Pancreas (tissue), 10 donors: Measurements from ENCODE around the gene PAK6. TPM values are rescaled to one million over a fixed set of nuclear protein-coding genes. Genes with fewer than 3 reads are reported as not detected.

Source experiments
- ATAC-seq, 4 donors: fragments of 200-7000 bp; cut with Tn5 transposase; one replicate each; pipeline versions ENCODE4 v1.8.0 to v1.9.1; 2020; ENCODE audit warnings: mild to moderate bottlenecking in 4 of 4, moderate library complexity in 4 of 4
- DNase-seq, 6 donors: peaks; one replicate each; pipeline ENCODE4 v3.0.0-alpha.2; 2020
- FAIRE-seq: peaks from 2 replicates; lab custom pipeline; 2012; peaks lifted over from hg19 to GRCh38; lab: Jason Lieb, UNC
- H3K27ac ChIP-seq, 4 donors: fragments of 200-600 bp; sonication (generic); 1 replicate in 3 of 4; 2 replicates in 1 of 4; pipeline versions ENCODE4 v1.5.0 to v1.8.0; 2020
- H3K27me3 ChIP-seq, 4 donors: fragments of 200-600 bp; one replicate each; pipeline ENCODE4 v1.8.0; 2021
- H3K36me3 ChIP-seq, 3 donors: fragments of 200-600 bp; sonication (generic) in 1 of 3; one replicate each; pipeline versions ENCODE4 v1.5.0 to v1.8.0; 2020 to 2021
- H3K4me1 ChIP-seq, 3 donors: fragments of 200-600 bp; one replicate each; pipeline ENCODE4 v1.8.0; 2021
- H3K4me3 ChIP-seq, 4 donors: fragments of 200-600 bp; sonication (generic) in 2 of 4; one replicate each; pipeline versions ENCODE4 v1.5.0 to v1.8.0; 2020 to 2021
- H3K9me3 ChIP-seq, 4 donors: fragments of 200-600 bp; one replicate each; pipeline ENCODE4 v1.8.0; 2021
- WGBS, 2 donors: extraction: QIAGEN DNeasy Blood & Tissue Kit; methylation state at CpG; one replicate each; pipeline ENCODE4 v1.1.7; 2013; 5-methylcytosine and 5-hydroxymethylcytosine counted together
- intact Hi-C, 3 donors: fragments of 100-400 bp; cut with DNase I; formaldehyde crosslinking; loops; one replicate each; pipeline versions ENCODE4 v1.11.1 to v1.14.2; 2022
- polyA plus RNA-seq, 2 donors: library from polyadenylated mRNA; stranded (reverse); fragments of 200-250 nt; gene quantifications; one replicate each; pipeline ENCODE4 v1.2.3, GENCODE V29; 2013
- total RNA-seq, 6 donors: library from RNA; stranded (reverse); fragmentation: NEBNext Ultra II Directional in 4 of 6; extraction: Animal tissue kit (Norgen Biotek cat#: 25700) in 4 of 6; gene quantifications; one replicate each; pipeline versions ENCODE4 v1.2.1 to v1.2.4, GENCODE V29; 2021 to 2023
- TF ChIP-seq, protein P1 (sequence below), 4 donors: fragments of 200-600 bp; sonication (generic) in 3 of 4; IDR thresholded peaks; one replicate each; pipeline versions ENCODE4 v1.5.0 to v1.8.0; 2021; ENCODE audit warnings: antibody characterized with exemption in 4 of 4
- donor health status: healthy with polysubstance abuse.
- donor health status: DM: no; HTN: no; CAD: no; lungs with moderate emphysema.
- donor health status: DM: no; HTN: no; CAD: no.
- donor health status: control.
- donor health status: control.
- donor health status: Bipolar disorder and iron deficiency.
- donor health status: DM: yes; HTN: yes; CAD: no.
- donor health status: DM: no; HTN: no; CAD: no.
- donor health status: DM: no; HTN: no; CAD: no.
- donor health status: DM: yes; HTN: yes; CAD: no.

The PAK6 gene
- total and polyA plus RNA-seq, 8 donors = 3.2 to 6.4 (median 4.6) TPM

DNA sequence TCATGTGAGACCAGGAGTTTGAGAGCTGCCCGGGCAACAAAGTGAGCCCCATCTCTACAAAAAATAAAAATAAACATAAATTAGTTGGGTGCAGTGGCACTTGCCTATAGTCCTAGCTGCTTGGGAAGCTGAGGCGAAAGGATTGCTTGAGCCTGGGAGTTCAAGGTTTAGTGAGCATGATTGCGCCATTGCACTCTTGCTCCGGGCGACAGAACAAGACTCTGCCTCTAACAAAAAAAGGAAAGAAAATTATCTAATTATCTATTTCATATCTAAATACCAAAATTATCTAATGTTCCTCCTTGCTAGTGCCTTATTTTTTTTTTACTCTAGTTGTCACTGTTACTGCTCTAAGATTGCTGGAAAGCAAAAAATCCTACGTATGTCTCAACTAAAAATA is 16.7 kb upstream of the PAK6 start:
- no peak for FAIRE-seq
- 91 to 93% methylated on average over 6 of the region's 6 CpGs for WGBS, 2 donors
- ATAC-seq = no peak

DNA sequence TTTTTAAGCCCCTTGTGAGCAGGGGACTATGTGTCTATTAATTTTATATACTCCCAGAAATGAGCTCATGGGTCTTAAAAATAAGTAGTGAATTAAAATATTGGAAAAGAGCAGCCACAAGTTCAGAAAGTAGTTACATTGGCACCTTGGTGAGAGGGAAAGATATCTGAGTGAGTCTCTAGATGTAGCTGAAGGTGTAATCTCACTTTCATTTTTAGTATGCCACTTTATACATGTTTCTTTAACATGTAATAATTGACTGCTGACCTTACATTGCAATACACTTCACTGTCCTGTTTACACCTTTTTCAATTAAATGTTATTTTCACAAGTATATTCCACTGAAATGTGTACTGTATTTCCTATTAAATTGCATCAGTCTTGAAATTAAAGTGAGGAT is 12.1 kb upstream of the PAK6 start:
- TF ChIP-seq, protein P1, sequence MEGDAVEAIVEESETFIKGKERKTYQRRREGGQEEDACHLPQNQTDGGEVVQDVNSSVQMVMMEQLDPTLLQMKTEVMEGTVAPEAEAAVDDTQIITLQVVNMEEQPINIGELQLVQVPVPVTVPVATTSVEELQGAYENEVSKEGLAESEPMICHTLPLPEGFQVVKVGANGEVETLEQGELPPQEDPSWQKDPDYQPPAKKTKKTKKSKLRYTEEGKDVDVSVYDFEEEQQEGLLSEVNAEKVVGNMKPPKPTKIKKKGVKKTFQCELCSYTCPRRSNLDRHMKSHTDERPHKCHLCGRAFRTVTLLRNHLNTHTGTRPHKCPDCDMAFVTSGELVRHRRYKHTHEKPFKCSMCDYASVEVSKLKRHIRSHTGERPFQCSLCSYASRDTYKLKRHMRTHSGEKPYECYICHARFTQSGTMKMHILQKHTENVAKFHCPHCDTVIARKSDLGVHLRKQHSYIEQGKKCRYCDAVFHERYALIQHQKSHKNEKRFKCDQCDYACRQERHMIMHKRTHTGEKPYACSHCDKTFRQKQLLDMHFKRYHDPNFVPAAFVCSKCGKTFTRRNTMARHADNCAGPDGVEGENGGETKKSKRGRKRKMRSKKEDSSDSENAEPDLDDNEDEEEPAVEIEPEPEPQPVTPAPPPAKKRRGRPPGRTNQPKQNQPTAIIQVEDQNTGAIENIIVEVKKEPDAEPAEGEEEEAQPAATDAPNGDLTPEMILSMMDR (IDR thresholded peaks at IDR 0.05) = no peak
- Histone ChIP-seq H3K27ac (no peak overlapping the region), H3K4me1 (no peaks in the 10 kb centered on the region), H3K9me3 (no peaks in the 10 kb centered on the region), H3K4me3 (no peak overlapping the region), H3K36me3 (no peaks in the 10 kb centered on the region), H3K27me3 (no peaks in the 10 kb centered on the region)
- DNase-seq (no peak), ATAC-seq (no peak), FAIRE-seq (no peak)
- intact Hi-C loops = no loop called here

More for the DNA sequence above, 16.7 kb upstream of the PAK6 start:
- intact Hi-C loops = loop anchor here in 1 of 3 donors (5.0 kb wide), 1 partner anchor 50 kb away; no protein-coding TSS in a partner anchor
- Histone ChIP-seq H3K27me3 (no peaks in the 10 kb centered on the region), H3K4me3 (no peak overlapping the region), H3K9me3 (no peaks in the 10 kb centered on the region), H3K27ac (no peak overlapping the region), H3K36me3 (no peaks in the 10 kb centered on the region), H3K4me1 (no peaks in the 10 kb centered on the region)
- TF ChIP-seq, protein P1 (IDR thresholded peaks at IDR 0.05) = no peak
- DNase-seq = no peak

DNA sequence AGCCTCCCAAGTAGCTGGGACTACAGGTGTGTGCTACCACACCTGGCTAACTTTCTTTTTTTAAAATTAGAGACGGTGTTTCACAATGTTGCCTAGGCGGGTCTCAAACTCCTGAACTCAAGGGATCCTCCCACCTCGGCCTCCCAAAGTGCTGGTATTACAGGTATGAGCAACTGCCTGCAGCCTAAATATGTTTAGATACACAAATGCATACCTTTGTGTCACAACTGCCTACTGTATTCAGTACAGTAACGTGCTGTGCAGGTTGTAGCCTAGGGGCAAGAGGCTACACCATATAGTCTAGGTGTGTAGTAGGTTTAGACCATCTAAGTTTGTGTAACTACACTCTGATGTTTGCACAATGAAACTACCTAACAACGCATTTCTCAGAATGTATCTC is 9.5 kb upstream of the PAK6 start:
- H3K27ac ChIP-seq = no peak overlapping the region
- H3K36me3 ChIP-seq = no peaks in the 10 kb centered on the region
- no peaks in the 10 kb centered on the region for H3K4me1 ChIP-seq
- H3K27me3 ChIP-seq = no peaks in the 10 kb centered on the region
- DNase-seq (no peak), ATAC-seq (no peak), FAIRE-seq (no peak)
- H3K9me3 ChIP-seq = no peaks in the 10 kb centered on the region
- 92 to 94% methylated on average over 5 of the region's 5 CpGs for WGBS, 2 donors
- TF ChIP-seq, protein P1 (IDR thresholded peaks at IDR 0.05) = no peak
- no peak overlapping the region for H3K4me3 ChIP-seq
- intact Hi-C loops = no loop called here

DNA sequence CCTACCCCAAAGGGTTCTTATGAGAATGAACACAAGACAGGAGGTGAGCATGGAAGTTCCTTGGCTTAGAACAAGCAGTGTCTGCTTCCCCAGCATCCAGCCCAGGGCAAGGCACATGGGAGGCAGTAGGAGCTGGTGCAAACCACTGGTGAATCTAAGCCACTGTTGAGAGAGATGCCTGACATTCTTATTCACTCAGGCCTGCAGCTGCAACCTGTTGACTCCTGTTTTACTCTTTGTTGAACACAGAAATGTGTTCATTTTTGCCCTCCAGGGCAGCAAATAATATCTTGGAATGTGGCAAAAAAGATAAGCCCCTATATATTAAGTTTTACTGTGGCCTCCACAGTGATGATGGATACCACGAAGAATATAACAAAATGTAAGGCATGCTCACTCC is 8.9 kb upstream of the PAK6 start:
- ATAC-seq = no peak
- Histone ChIP-seq H3K36me3 (no peaks in the 10 kb centered on the region), H3K27ac (no peak overlapping the region), H3K9me3 (no peaks in the 10 kb centered on the region), H3K4me3 (no peak overlapping the region), H3K27me3 (no peaks in the 10 kb centered on the region), H3K4me1 (no peaks in the 10 kb centered on the region)
- WGBS, 2 donors = 95 to 100% methylated on average over 1 of the region's 1 CpG
- FAIRE-seq = no peak
- intact Hi-C loops = loop anchor here in 1 of 3 donors (5.0 kb wide), 1 partner anchor 37 kb away; no protein-coding TSS in a partner anchor
- TF ChIP-seq, protein P1 (IDR thresholded peaks at IDR 0.05) = no peak
- no peak for DNase-seq

DNA sequence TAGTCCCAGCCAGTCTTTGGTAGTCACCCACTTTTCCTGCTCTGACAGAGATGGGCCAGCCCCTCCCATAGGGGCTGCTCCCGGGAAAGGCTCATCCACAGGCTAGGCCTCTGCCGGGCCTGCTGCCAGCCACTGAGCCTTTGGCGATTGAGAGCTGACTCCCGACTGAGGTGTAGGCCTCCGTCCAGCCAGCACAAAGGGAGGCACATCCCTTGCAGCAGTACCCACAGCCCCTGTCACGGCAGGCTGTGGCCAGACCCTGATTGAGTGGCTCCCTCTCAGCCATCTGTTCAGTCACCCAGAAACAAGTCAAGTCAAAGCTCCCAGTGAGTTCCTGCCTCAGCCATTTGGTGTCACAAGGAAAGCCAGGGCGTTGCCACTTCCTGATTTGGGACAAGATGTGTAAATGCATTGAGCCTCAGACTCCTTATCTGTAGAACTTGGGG is 6.2 kb upstream of the PAK6 start:
- Histone ChIP-seq H3K27me3 (no peaks in the 10 kb centered on the region), H3K27ac (no peak overlapping the region), H3K9me3 (no peaks in the 10 kb centered on the region), H3K4me3 (no peak overlapping the region), H3K4me1 (no peaks in the 10 kb centered on the region), H3K36me3 (no peaks in the 10 kb centered on the region)
- ATAC-seq (no peak), DNase-seq (peak in 1 of 6 donors; percentile 15), FAIRE-seq (no peak)
- intact Hi-C loops = loop anchor here in 1 of 3 donors (5.0 kb wide), 1 partner anchor 35 kb away; no protein-coding TSS in a partner anchor
- 66 to 81% methylated on average over 7 of the region's 7 CpGs for WGBS, 2 donors
- TF ChIP-seq, protein P1 (IDR thresholded peaks at IDR 0.05) = no peak
